ENCODE data around the gene UBTD1.

Gene UBTD1

GRCh38 chr10:97601268-97602215, 102.8 kb downstream of the UBTD1 start:
- TF ChIP-seq NFIC (IDR thresholded peaks at IDR 0.05) (no peak), ZBTB7A (IDR thresholded peaks at IDR 0.05; ENCODE audit: low read depth) (no peak), CEBPB (IDR thresholded peaks at IDR 0.05) (no peak), CREB1 (IDR thresholded peaks at IDR 0.05; ENCODE audit: low read depth) (no peak), FOXM1 (IDR thresholded peaks at IDR 0.05; ENCODE audit: borderline replicate concordance, low read depth) (no peak), TEAD4 (IDR thresholded peaks at IDR 0.05) (no peak)

DNA sequence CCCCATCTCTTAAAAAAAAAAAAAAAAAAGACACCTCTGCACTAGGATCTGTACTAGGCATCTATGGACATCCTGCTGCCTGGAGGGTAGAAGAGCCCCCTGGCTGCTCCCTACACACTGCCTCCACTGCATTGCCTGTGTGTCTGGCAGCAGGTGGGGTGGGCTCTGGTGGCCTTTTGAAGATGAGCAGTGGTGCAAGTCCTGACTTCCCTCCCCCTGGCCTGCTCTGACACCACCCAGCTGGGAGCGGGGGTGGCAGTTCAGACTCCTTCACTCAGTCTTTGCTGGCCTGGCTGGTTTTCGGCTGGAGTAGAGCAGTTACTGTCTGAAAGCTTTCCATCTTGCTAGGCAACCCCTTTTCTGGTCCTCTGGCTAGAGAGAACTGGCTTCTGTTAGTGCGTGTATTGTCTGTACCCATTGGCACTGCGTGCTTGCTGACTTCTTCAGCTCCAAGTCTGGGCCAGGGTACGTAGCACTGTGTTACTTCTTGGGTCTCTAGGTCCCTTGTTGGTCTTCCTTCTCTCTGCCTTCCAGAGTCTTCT, 108.4 kb downstream of the UBTD1 start:
- TF ChIP-seq YY1 (IDR thresholded peaks at IDR 0.05; ENCODE audit: low read depth) = no peak
- no peak for TF ChIP-seq TAF1 (IDR thresholded peaks at IDR 0.05; ENCODE audit: low read depth)
- TF ChIP-seq USF1 (IDR thresholded peaks at IDR 0.05) = no peak
- no peak for TF ChIP-seq TCF12 (IDR thresholded peaks at IDR 0.05; ENCODE audit: low read depth)
- TF ChIP-seq MAX (IDR thresholded peaks at IDR 0.05) = no peak
- no peak for TF ChIP-seq RAD21 (IDR thresholded peaks at IDR 0.05; ENCODE audit: low read depth)
- TF ChIP-seq EP300 (IDR thresholded peaks at IDR 0.05; ENCODE audit: borderline replicate concordance) = no peak
- no peak for TF ChIP-seq CREB1 (IDR thresholded peaks at IDR 0.05; ENCODE audit: low read depth)
- TF ChIP-seq CEBPB (IDR thresholded peaks at IDR 0.05) = no peak
- TF ChIP-seq FOXM1 (IDR thresholded peaks at IDR 0.05; ENCODE audit: borderline replicate concordance, low read depth) = no peak
- no peak for TF ChIP-seq NFIC (IDR thresholded peaks at IDR 0.05)
- TF ChIP-seq ZBTB7A (IDR thresholded peaks at IDR 0.05; ENCODE audit: low read depth) = no peak
- TF ChIP-seq TEAD4 (IDR thresholded peaks at IDR 0.05) = no peak
- TF ChIP-seq REST (IDR thresholded peaks at IDR 0.05; ENCODE audit: low read depth) = no peak
- TF ChIP-seq EGR1 (IDR thresholded peaks at IDR 0.05) = no peak

GRCh38 chr10:97608991-97609561, 110.4 kb downstream of the UBTD1 start:
- TF ChIP-seq NFIC (IDR thresholded peaks at IDR 0.05) (no peak), EP300 (IDR thresholded peaks at IDR 0.05; ENCODE audit: borderline replicate concordance) (no peak), TCF12 (IDR thresholded peaks at IDR 0.05; ENCODE audit: low read depth) (no peak), RAD21 (IDR thresholded peaks at IDR 0.05; ENCODE audit: low read depth) (no peak), EGR1 (IDR thresholded peaks at IDR 0.05) (no peak), USF1 (IDR thresholded peaks at IDR 0.05) (no peak), CREB1 (IDR thresholded peaks at IDR 0.05; ENCODE audit: low read depth) (no peak), ZBTB7A (IDR thresholded peaks at IDR 0.05; ENCODE audit: low read depth) (no peak), REST (IDR thresholded peaks at IDR 0.05; ENCODE audit: low read depth) (no peak), YY1 (IDR thresholded peaks at IDR 0.05; ENCODE audit: low read depth) (no peak), MAX (IDR thresholded peaks at IDR 0.05) (no peak)

- TF ChIP-seq USF1 (IDR thresholded peaks at IDR 0.05) (no peak), FOXM1 (IDR thresholded peaks at IDR 0.05; ENCODE audit: borderline replicate concordance, low read depth) (no peak), TAF1 (IDR thresholded peaks at IDR 0.05; ENCODE audit: low read depth) (no peak), YY1 (IDR thresholded peaks at IDR 0.05; ENCODE audit: low read depth) (no peak), MAX (IDR thresholded peaks at IDR 0.05) (no peak), RAD21 (IDR thresholded peaks at IDR 0.05; ENCODE audit: low read depth) (no peak), CREB1 (IDR thresholded peaks at IDR 0.05; ENCODE audit: low read depth) (no peak), NFIC (IDR thresholded peaks at IDR 0.05) (no peak), EP300 (IDR thresholded peaks at IDR 0.05; ENCODE audit: borderline replicate concordance) (no peak), ZBTB7A (IDR thresholded peaks at IDR 0.05; ENCODE audit: low read depth) (no peak), EGR1 (IDR thresholded peaks at IDR 0.05) (no peak), TEAD4 (IDR thresholded peaks at IDR 0.05) (no peak), CEBPB (IDR thresholded peaks at IDR 0.05) (no peak), TCF12 (IDR thresholded peaks at IDR 0.05; ENCODE audit: low read depth) (no peak), REST (IDR thresholded peaks at IDR 0.05; ENCODE audit: low read depth) (no peak)
These were observed 112.7 kb downstream of the UBTD1 start for GRCh38 chr10:97611473-97611872.
